GM21360 (cell line): ENCODE measurements around the gene TNS3.

ENCODE experiments used
- ATAC-seq: cut with Tn5 transposase; IDR thresholded peaks from one replicate; pipeline ENCODE4 v1.9.1; 2021; ENCODE audit warnings: mild to moderate bottlenecking, moderate library complexity; ENCODE audit not compliant: unreplicated experiment

TNS3 gene

DNA sequence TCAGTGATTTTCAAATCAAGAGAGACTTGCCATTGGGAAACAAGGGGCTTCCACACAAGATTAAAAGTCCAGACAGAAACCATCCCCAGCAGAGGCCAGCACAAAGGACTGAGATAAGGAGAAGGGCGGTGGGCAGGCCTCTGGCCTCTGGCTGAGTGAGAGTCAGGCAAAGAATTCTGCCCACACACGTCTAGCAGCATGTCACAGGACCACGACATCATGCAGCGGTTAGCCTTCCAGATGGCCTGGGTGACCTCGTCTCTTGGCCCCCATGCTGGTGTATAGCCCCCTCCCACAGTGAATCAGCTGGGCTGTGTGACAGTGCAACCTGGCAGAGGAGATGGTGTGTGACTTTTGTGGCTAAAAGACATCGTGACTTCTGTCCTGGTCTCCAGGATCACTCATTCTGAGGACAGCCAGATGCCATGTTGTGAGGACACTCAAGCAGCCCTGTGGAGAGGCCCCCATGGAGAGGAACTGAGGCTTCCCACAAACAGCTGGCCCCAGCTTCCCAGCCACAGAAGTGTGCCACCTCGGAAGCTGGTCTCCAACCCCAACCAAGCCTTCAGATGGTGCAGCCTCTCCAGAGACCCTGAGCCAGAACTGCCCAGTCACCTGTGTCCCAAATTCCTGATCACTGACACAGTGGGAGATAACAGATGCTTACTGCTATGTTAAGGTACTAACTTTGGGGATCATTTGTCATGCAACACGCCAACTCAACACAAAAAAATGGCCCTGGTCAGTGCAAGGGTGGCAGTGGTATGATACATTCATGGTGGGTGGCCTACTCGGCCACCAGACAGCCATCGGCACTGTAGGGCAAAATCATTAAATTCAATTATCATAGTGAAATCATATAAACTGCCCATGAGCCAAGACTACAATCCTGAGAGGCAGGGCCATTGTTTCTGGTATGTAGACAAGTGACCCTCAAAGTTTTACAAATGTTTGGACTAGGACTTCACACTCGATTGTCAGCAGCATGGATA lies 73.2 kb downstream of the TNS3 start:
- no peak for ATAC-seq

GRCh38 chr7:47507522-47507921 lies 74.4 kb downstream of the TNS3 start:
- no peak for ATAC-seq

GRCh38 chr7:47506382-47507339 lies 75.2 kb downstream of the TNS3 start:
- ATAC-seq = no peak

DNA sequence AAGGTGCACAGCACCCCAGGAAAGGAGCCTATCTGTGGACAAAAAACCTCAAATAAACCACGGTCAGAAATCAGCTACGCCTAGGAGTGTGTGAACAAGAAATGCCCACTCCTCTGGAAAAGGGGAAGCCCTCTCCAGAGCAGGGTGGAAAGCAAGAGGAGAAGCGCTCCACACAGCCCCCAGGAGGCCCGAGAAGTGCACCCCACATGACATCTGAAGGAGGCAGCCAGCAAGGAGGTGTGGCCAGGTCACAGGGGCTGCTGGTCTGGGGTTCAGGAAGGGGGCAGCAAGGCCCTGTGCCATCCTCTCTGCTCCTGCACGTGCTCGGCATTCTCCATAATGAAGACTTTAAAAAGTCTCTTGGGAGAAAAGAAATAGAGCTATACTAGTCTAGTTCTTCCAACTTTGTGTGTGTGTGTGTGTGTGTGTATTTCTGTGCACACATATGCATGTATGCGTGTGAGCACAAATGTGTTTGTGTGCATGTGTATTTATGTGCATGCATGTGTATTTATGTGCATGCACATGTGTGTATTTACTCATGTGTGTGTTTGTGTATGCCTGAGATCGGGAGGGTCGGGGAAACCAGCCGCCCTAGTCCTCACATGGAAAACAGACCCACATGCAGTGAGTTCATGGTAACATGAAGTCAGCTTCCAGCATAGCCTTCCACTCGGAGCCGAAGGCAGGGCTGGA lies 76.5 kb downstream of the TNS3 start:
- ATAC-seq = no peak

DNA sequence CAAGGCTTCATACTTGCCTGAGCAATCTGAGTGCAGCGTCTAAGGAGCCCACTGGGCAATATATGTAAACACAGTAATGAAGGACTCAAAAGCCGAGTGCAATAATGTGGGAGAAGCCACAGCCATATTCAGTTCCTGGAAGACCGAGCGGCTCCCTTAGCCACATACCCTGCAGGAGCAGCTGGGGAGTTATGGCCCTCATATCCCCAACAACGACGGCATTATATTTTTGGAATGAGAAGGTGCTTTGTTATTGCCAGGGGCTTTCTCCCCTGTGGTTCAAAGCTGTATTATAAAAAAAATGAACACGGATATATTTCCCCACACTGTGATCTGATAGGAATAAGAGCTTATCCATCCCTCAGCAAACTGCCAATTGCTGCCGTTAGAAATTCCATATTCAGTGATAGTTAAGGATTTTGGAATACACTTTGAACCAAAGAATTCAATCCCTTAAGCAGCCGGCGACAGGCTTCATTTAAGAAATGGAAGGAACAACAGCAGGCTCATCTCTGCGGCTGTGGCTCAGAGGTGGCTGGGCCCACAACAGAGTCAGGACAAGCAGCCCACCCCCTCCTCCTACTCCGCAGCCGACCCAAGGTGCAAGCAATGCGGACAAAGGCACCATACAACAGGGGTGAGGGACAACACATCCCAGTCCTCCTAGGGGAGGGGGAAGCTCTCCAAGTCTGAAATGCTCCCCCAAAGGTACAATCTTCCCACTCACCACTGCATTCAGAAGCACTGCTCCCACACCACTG lies 77.2 kb downstream of the TNS3 start:
- ATAC-seq = no peak

DNA sequence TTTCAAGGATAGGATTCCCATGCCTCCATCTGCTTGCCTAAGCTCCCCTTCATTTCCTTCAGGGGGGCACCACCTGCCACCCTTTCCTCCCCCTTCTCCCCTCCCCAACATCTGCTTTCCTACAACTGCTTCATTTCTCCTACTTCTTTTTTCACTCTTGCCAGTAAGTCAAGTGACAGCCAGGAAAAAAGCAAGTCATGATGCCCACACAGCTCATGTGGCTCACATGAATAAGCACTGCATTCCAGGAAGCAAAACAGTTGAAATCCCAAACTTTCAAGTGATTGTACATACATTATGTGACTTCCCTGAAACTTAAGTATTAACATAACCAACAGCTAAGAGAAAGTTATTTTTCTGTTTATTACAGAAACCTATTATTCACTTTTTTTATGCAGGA lies 78.6 kb downstream of the TNS3 start:
- ATAC-seq = no peak

DNA sequence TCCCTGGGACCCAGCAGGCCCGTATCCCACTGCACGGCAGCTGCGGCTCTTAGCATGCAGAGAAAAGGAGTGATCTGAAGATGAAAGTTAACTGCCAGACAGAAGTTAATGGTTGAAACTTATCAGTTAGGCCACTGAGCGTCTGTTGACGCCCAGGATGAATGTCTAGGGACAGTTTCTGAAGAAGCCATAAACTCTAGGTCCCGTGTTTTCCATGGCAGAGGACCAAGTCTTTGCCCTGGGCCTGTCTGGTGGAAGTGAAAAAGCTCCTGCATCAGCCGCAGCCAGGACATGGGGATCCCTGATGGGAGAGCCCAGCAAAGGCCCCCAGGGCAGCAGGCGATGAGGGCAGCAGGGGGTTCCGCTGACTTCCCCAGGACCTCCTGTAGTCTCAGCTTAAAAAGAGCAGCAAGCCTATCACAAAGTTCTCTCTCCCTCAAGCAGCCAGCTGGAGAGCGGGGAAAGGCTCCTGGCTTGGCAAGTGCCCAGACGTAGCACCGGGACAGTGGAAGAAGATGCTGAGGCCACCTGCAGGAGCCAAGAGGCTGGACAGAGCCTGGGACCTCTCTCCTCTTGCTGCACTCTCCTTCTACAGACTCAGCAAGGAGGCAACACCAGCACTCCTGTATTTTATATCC lies 79.6 kb downstream of the TNS3 start:
- no peak for ATAC-seq

GRCh38 chr7:47501406-47501805 lies 80.5 kb downstream of the TNS3 start:
- ATAC-seq = no peak

DNA sequence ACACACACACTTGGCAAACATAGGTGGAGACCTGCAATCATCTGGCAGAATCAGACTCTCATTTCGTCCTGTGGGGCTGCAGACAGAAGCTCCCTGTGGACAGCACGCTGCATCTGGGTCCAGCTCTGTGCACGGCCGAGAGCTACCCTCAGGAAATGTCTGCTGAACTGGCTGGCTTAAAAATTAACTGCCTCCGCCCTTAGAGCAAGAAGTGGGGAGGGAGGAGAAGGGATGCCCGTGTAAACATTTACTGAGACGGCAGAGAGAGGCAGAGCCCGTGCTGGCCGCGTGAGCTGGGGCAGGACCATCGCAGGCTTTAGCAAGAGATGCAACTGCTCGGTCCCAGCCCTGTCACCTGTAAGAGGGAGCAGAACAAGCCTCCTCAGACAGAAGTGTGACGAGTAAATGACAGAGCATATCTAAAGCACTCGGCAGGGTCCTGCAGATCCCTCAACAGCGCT lies 81.8 kb downstream of the TNS3 start:
- ATAC-seq = no peak

DNA sequence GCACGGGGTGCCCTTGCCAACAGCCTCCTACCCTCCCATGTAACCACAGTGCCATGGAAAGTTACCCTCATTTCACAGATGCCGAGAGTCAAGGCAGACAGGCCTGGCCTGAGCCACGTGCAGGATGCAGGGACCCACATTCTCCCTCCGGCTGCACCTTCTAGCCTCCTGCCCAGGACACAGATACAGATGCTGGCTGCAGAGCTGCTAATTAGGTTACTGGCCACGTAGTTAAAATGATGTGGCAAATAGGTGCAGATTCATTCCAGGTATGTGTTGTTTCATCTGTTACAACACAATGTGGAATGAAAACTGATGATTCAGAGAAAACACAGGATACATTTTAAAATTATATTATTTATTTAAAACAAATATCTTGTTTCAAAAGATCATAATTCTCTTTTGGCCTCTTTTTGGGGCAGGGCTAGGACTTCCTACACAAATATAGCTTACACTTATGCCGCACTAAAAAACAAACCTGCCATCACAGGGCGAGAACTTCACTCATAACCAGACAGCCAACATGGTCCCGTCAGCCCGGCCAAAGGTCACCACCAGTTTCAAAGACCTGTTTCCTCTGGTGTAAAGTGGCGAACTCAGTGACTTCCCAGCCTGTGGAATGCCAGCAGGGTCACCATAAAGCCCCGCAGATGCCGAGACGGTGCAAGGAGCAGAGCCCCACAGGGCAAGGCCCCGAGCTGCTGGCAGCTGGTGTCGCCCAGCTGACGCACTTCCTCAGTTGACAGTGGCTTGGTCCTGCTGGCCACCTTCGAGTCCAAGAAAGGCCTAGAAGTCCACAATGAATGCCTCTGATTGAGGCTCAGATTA lies 83.5 kb downstream of the TNS3 start:
- no peak for ATAC-seq

- peak; percentile 87 for ATAC-seq
These were observed 84.4 kb downstream of the TNS3 start for GRCh38 chr7:47497367-47498096.

DNA sequence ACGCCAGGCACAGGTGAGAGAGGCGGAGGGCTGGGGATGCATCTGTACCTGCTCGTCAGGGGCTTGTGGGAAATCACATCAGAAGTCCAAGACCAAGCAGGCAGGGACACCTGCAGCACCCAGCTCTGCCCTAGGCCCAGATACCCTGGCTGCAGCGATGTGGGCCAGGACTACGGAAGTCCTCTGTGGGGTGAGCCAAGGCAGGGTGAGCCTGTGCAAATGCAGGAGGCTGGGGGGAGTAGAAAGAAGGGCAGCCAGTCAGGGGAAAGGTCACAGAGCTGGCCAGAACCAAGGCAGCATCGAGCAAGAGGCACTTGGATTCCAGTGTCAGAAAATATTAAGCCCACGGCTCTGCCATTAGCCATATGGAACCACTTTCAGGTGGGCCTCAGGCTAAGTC lies 85.2 kb downstream of the TNS3 start:
- ATAC-seq = no peak

DNA sequence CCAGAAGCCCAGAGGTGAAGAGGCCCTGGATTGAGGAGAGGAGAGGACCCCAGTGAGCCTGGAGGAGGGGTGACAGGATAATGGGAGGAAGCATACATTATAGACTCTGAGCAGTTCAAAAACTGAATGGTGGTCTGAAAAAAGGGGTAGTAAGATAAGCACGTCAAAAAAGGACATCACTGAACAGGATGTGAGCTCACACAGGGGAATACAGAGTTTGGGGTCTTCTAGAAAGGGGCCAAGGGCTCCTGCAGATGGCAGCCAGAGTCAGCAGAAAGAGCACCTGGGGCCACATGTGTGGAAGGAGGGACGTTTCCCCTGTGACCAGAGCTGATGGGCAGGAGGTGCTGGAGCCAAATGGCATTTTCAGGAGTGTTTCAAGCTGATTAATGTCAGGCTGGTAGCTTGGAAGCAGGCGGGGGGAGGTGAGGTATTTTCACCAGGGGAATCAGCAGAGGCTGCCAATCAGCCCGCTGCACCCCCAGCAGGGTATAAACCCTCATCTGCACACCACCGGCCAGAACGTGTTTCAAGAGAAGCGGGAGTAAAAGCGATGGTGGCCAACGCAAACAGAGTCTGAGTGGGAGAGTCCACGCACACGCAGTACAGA lies 85.8 kb downstream of the TNS3 start:
- ATAC-seq = no peak

DNA sequence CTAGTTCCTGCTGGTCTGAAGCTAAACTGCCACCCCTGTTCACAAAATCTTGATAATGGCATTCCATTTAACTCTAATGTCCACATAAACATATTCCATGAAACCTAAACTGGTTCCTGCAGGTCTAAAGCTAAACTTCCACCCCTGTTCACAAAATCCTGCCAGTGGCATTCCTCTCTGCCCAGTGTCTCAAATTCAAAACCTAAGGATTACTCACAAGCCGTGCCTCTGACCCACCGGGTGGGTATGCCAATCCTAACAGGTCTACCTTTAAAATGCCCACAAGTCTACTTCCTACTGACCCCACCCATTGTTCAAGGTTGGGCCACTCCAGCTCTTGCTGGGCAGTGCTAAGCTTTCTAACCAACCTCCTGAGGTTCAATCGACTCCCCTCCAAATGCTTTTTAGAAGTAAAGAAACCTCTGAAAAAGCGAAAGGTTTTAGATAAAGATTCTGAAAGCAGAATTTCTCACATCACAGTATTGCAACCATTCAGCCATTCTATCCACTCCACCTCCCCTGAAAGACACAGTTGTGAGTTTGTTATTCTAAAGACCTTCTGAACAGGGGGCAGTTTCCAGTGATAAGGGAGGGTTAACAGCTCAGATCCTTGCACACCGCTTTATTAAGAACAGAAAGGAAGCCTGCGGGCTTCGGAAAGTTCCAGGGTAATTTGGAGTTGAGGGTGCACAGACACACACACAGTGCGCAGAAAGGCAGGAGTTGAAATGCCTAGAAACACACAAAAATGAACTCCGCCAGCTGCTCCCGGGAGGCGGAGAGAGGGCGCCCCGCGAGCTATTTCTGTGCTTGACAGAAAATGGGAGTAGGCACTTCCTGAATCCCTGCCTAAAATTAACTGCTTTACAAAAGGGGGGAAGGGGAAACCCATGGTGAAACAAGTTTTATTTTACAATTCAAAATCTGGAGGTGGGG lies 87.7 kb downstream of the TNS3 start:
- no peak for ATAC-seq

DNA sequence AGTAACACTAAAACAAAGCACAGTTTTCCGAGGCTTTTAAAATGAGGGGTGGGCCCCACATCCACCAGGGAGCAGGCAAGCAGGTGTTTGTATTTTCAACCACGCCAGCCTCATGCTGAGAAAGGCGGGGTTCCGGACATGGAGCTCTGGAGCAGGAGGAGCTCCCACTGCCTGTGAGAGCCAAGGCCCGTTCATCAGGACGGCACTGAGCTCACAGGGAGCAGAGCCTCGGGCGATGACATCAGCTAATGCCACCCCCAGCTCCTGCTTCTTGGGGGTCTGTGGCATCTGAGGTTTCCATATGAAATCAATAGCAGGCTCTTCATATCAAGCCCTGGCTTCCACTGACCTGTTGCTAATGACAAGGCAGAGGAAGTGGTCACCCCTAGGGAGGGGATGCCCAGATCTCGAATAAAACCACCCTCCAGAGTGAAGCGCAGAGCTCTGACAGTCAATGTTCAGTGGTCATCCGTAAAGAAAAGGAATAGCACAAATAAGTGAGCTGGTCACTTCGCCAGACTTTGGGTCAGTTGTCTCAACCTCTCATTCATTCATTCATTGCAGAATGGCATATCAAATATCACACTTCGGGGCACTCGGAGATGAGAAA lies 89.1 kb downstream of the TNS3 start:
- no peak for ATAC-seq
